Heart left ventricle (tissue), 16 donors: Measurements from ENCODE around the gene TTLL5. TPM values are rescaled to one million over a fixed set of nuclear protein-coding genes. Genes with fewer than 3 reads are reported as not detected.

Experiments used
- ATAC-seq, 4 donors: fragments of 200-7000 bp; cut with Tn5 transposase; one replicate each; pipeline ENCODE4 v1.9.1; 2020 to 2022; ENCODE audit warnings: moderate library complexity in 4 of 4, mild to moderate bottlenecking in 3 of 4, moderate number of reproducible peaks in 1 of 4
- DNase-seq, 5 donors: peaks; one replicate each; pipeline ENCODE4 v3.0.0-alpha.2; 2020
- H3K27ac ChIP-seq, 12 donors: fragments of 200-600 bp; sonication (generic) in 4 of 12; one replicate each; pipeline versions ENCODE4 v1.5.0 to v1.8.0; 2016 to 2022; ENCODE audit warnings: mild to moderate bottlenecking in 2 of 12
- H3K27me3 ChIP-seq, 9 donors: fragments of 200-600 bp; sonication (generic) in 2 of 9; one replicate each; pipeline versions ENCODE4 v1.5.1 to v1.8.0; 2016 to 2022; ENCODE audit warnings: mild to moderate bottlenecking in 3 of 9
- H3K36me3 ChIP-seq, 9 donors: fragments of 200-600 bp; sonication (generic) in 2 of 9; one replicate each; pipeline versions ENCODE4 v1.5.0 to v1.8.0; 2018 to 2022; ENCODE audit warnings: mild to moderate bottlenecking in 2 of 9
- H3K4me1 ChIP-seq, 12 donors: fragments of 200-600 bp; sonication (generic) in 4 of 12; one replicate each; pipeline versions ENCODE4 v1.5.0 to v1.8.0; 2016 to 2022; ENCODE audit warnings: mild to moderate bottlenecking in 3 of 12
- H3K4me3 ChIP-seq, 12 donors: fragments of 200-600 bp; sonication (generic) in 4 of 12; one replicate each; pipeline versions ENCODE4 v1.5.0 to v1.8.0; 2017 to 2022; ENCODE audit warnings: mild to moderate bottlenecking in 9 of 12, moderate library complexity in 4 of 12
- H3K9me3 ChIP-seq, 12 donors: fragments of 200-600 bp; sonication (generic) in 4 of 12; one replicate each; pipeline versions ENCODE4 v1.5.0 to v1.8.0; 2016 to 2022; ENCODE audit warnings: mild to moderate bottlenecking in 1 of 12
- POLR2A ChIP-seq, 2 donors: fragments of 450-650 bp; IDR thresholded peaks; one replicate each; pipeline ENCODE4 v1.6.1; 2017; ENCODE audit warnings: antibody characterized with exemption in 2 of 2, mild to moderate bottlenecking in 2 of 2, moderate library complexity in 2 of 2
- WGBS, 4 donors: extraction: QIAGEN DNeasy Blood & Tissue Kit in 2 of 4; methylation state at CpG; one replicate each; pipeline versions ENCODE4 v1.1.5 to v1.1.7; 2013 to 2018; 5-methylcytosine and 5-hydroxymethylcytosine counted together
- intact Hi-C, 10 donors: fragments of 100-400 bp; cut with DNase I; formaldehyde crosslinking; loops; one replicate each; pipeline versions ENCODE4 v1.11.1 to v1.14.2; 2022
- polyA plus RNA-seq, 2 donors: library from polyadenylated mRNA; stranded (reverse); fragments of 200-250 nt; gene quantifications; one replicate each; pipeline ENCODE4 v1.2.3, GENCODE V29; 2013
- total RNA-seq, 9 donors: library from RNA; depleted of rRNA in 2 of 9; stranded (reverse); fragments of >200 nt in 2 of 9; fragmentation: NEBNext Ultra II Directional in 3 of 9; extraction: Animal tissue kit (Norgen Biotek cat#: 25700) in 3 of 9; gene quantifications; one replicate each; pipeline versions ENCODE4 v1.1.0 to v1.2.4, GENCODE V29; 2016 to 2023
- TF ChIP-seq, protein P1 (sequence below), 12 donors: fragments of 200-600 bp; sonication (generic) in 4 of 12; IDR thresholded peaks; one replicate each; pipeline versions ENCODE4 v1.5.0 to v1.8.0; 2018 to 2022; ENCODE audit warnings: antibody characterized with exemption in 12 of 12, mild to moderate bottlenecking in 5 of 12
- donor health status: ischemic (EF 13 %, LVEDD 7.1; RV severe dilation, severe dysfunction).
- donor health status: healthy with polysubstance abuse.
- donor health status: DM: no; HTN: yes; CAD: no.
- donor health status: DM: no; HTN: no; CAD: no.
- donor health status: ischemic (EF 25% LVEDD 6.9; RV normal size, moderate dysfunction).
- donor health status: ischemic (EF 25% LVEDD 5.7; RV mildly dilated, moderate dysfunction).
- donor health status: healthy.
- donor health status: DM: yes; HTN: yes; CAD: no.
- donor health status: ischemic (EF 35%, LVEDD 5.7; RV mildly dilated, moderate dysfunction).
- donor health status: nonischemic (EF 11% LVEDD 7.7; RV severe dilation, severe dysfunction).
- donor health status: DM: yes; HTN: yes; CAD: no.
- donor health status: PGD.
- donor health status: ischemic (EF 29% LVEDD 5.4; RV normal size, mild dysfunction).
- donor health status: nonischemic (EF 23%, LVEDD 6.1; RV moderate dilation, normal function).

The TTLL5 gene
- total and polyA plus RNA-seq, 11 donors = 6.2 to 24.6 (median 15.8) TPM

DNA sequence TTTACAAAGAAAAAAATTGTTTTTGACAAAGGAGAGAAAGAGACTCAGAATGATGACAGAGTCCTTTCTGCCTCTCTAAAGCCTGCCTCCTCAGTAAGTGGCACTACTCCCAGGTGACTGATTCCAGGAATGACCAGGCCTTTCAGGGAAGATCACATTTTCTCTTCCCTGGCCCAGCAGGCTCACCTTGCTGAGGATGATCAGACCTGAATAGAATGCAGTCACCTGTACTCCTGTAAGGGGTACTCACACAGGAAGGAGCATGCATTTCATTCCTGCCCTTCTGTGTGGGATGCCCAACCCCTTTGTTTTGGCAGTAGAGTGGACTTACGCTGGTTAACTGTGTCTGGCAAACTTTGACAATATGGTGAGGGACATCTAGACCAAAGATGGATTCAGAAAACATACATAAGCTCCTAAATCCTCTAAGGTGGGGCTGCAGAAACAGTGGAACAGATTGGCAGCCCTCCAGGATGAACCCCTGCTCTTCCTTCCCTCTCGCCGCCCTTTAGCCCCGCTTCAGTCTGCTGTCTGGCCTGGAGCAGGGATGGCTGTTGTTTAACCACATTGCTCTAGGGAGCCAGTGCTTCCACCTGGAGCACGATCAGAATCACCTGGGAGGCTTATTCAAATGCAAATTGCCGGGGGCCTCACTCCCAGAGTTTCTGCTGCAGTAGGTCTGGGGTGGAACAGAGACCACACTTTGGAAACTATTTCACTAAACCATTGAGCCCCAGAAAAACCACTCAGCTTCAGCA, 30.2 kb upstream of the TTLL5 start:
- TF ChIP-seq POLR2A (IDR thresholded peaks at IDR 0.05) = no peak
- TF ChIP-seq, protein P1, sequence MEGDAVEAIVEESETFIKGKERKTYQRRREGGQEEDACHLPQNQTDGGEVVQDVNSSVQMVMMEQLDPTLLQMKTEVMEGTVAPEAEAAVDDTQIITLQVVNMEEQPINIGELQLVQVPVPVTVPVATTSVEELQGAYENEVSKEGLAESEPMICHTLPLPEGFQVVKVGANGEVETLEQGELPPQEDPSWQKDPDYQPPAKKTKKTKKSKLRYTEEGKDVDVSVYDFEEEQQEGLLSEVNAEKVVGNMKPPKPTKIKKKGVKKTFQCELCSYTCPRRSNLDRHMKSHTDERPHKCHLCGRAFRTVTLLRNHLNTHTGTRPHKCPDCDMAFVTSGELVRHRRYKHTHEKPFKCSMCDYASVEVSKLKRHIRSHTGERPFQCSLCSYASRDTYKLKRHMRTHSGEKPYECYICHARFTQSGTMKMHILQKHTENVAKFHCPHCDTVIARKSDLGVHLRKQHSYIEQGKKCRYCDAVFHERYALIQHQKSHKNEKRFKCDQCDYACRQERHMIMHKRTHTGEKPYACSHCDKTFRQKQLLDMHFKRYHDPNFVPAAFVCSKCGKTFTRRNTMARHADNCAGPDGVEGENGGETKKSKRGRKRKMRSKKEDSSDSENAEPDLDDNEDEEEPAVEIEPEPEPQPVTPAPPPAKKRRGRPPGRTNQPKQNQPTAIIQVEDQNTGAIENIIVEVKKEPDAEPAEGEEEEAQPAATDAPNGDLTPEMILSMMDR (IDR thresholded peaks at IDR 0.05) = no peak
- WGBS, 4 donors = 88 to 96% (median 92%) methylated on average over 6 of the region's 6 CpGs
- Histone ChIP-seq H3K27ac (no peak overlapping the region), H3K36me3 (peaks cover 0 to 9% (median 0%) of the 10 kb centered on the region in 9 donors), H3K27me3 (no peaks in the 10 kb centered on the region), H3K4me1 (peaks cover 0 to 12% (median 0%) of the 10 kb centered on the region in 12 donors), H3K4me3 (no peak overlapping the region), H3K9me3 (no peaks in the 10 kb centered on the region)
- no peak for DNase-seq
- ATAC-seq = no peak
- intact Hi-C loops = loop anchor here in 1 of 10 donors (5.0 kb wide), 1 partner anchor 39 kb away; no protein-coding TSS in a partner anchor

DNA sequence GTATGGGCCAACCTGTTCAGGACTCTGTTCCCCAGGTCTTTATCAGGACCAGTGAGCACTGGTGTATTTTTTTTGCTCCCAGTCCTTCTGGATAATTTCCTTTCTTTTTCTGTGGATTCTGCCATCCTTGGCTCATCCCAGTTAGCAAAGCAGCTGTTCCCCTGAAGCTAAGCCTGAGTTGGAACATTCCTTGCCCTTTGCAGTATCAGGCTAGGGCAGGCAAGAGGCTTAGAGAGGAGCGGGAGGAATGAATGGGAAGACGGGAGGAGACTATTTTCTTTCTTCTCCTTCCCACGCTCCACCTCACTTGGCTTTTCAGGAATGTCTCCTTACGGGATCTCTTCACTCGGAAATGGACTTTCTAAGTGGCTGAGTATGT, 29.6 kb upstream of the TTLL5 start:
- intact Hi-C loops = loop anchor here in 1 of 10 donors (5.0 kb wide), 1 partner anchor 39 kb away; no protein-coding TSS in a partner anchor
- 78 to 92% (median 87%) methylated on average over 5 of the region's 5 CpGs for WGBS, 4 donors

DNA sequence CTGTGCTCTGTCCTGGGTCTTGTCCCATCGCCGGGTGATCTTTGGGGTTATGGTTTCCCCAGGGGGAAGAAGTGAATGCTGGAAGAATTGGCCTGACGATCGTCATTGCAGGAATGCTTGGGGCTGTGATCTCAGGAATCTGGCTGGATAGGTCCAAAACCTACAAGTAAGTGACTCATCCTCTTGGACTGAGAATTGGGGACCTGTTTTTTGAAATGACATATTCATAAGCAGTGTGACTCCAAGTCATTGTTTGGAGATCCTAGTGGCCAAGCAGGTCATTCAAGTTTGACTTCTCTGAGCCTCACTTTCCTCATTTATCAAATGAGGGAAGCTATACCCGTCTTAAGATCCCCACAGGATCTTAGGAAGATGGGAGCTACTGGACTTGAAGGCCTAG, 26.2 kb upstream of the TTLL5 start:
- TF ChIP-seq, protein P1 (IDR thresholded peaks at IDR 0.05) = no peak
- TF ChIP-seq POLR2A (IDR thresholded peaks at IDR 0.05) = no peak
- H3K4me3 ChIP-seq = no peak overlapping the region
- H3K36me3 ChIP-seq = peaks cover 0 to 17% (median 0%) of the 10 kb centered on the region in 9 donors
- WGBS, 4 donors = 87 to 94% (median 89%) methylated on average over 5 of the region's 5 CpGs
- no peak for ATAC-seq
- no peak for DNase-seq
- H3K4me1 ChIP-seq = peaks cover 0 to 5% (median 0%) of the 10 kb centered on the region in 12 donors
- intact Hi-C loops = loop anchor here in 1 of 10 donors (5.0 kb wide), 1 partner anchor 43 kb away; no protein-coding TSS in a partner anchor
- no peaks in the 10 kb centered on the region for H3K9me3 ChIP-seq
- no peaks in the 10 kb centered on the region for H3K27me3 ChIP-seq
- H3K27ac ChIP-seq = no peak overlapping the region

More for the DNA sequence above, 29.6 kb upstream of the TTLL5 start:
- no peak overlapping the region for H3K27ac ChIP-seq
- H3K27me3 ChIP-seq = no peaks in the 10 kb centered on the region
- ATAC-seq (no peak), DNase-seq (no peak)
- TF ChIP-seq, protein P1 (IDR thresholded peaks at IDR 0.05) = no peak
- no peak for TF ChIP-seq POLR2A (IDR thresholded peaks at IDR 0.05)
- H3K9me3 ChIP-seq = no peaks in the 10 kb centered on the region
- H3K4me3 ChIP-seq = no peak overlapping the region
- H3K36me3 ChIP-seq = peaks cover 0 to 9% (median 0%) of the 10 kb centered on the region in 9 donors
- H3K4me1 ChIP-seq = peaks cover 0 to 7% (median 0%) of the 10 kb centered on the region in 12 donors

DNA sequence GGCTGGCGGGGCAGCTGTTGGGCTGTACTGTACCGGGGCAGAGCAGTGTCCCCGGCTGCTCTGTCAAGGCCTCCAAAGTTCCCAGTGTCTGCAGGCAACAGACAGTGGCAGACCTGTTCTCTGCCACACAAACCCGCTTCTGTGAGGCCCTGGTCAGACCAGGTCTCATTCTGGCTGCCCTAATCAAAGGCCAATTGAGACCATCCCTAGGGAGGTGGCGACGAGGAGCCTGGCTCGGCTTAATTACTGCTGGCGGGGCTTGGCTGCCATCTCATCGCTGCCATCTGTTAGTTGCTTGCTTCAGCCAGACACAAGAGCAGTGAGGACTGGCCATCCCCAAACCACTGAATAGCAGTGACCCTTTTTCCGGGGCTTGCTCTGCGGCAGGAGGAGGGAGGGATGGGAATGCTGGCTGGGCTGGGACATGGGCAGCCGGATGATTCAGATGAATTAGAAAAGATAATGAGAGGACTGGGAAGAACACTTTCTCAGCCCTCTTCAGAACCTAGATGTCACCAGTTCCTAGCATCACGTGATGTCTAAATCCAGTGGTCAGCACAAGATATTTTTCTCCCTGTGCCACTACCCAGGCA, 24.9 kb upstream of the TTLL5 start:
- TF ChIP-seq, protein P1 (IDR thresholded peaks at IDR 0.05) = no peak
- no peak for TF ChIP-seq POLR2A (IDR thresholded peaks at IDR 0.05)
- DNase-seq (no peak), ATAC-seq (no peak)
- intact Hi-C loops = no loop called here
- 67 to 77% (median 73%) methylated on average over 12 to 13 of the region's 13 CpGs for WGBS, 4 donors
- no peak overlapping the region for H3K4me3 ChIP-seq
- no peaks in the 10 kb centered on the region for H3K9me3 ChIP-seq
- no peaks in the 10 kb centered on the region for H3K27me3 ChIP-seq
- H3K4me1 ChIP-seq = peaks cover 0 to 5% (median 0%) of the 10 kb centered on the region in 12 donors
- H3K36me3 ChIP-seq = peaks cover 0 to 26% (median 0%) of the 10 kb centered on the region in 9 donors
- no peak overlapping the region for H3K27ac ChIP-seq
